SK-N-DZ (cell line): Measurements from ENCODE around the gene RIMS4.

Experiments
- DNase-seq: peaks from one replicate; pipeline ENCODE4 v3.0.0-alpha.2; 2015; ENCODE audit warnings: low spot score

RIMS4 gene

DNA sequence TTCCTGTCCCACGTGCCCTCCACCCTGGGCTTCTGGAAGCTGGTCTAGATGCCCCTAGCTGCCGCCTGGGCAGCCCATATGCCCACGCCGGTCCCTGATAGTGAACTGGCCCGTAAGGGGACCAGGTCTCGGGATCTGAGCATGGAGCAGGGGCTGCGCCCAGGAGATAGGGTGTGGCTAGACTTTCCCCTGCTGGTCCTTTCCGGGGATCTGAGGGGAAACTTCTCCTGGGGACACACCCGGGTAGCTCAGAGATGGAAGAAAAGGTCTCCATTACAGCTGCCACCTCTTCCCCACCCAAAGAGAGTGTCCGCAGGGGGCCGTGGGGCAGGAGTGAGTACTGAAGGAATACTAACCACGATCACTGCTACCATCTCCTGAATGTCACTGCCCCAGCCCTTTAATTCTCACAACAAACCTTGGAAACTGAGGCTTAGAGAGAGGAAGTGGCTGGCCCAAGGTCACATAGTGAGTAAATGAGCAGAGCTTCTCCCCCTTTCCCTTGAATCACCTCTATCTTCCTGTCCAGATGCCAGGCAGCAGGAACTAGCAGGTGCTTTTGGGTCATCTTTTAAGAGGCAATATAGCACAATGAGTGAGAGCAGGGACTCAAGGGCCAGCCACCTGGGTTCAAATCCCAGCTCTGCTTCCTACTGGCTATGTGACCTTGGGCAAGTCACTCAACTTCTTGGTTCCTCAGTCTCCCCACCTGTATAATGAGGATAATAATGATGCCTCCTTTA, 107.0 kb downstream of the RIMS4 start:
- no peak for DNase-seq

DNA sequence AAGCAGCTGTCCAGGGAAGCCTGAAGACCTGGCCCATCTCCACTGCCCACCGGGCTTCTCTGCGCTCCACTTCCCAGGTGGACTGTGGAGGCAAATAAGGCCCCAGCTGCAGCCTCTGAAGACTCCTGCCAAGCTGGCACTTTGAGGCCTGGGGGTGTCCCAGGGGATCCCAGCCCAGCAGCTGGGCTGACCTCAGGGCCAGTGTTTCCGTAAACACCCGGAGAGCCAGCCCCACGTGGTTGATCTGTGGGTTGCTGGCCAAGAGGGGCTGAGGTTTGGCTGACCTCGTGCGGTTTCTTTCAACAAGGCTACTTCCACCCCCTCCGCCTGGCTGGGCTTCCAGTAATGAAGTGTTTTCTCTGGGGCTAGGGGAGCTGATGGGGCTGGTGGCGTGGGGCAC, 107.6 kb downstream of the RIMS4 start:
- no peak for DNase-seq

DNA sequence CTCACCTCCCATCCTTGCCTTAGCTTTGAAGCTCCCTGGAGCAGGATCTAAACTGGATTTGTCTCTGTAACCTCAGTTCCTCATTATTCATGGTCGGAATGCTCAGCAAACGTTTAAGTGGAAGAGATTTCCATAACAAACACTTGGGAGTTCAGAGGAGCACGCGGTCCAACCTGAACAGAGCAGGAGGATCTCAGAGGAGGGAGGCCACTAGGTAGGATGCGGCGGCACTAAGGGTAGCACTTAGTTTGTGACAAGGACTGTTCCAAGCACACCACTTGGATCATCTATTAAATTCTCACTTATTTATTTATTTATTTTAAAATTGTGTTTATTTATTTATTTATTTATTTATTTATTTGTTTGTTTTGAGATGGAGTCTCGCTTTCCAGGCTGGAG, 108.5 kb downstream of the RIMS4 start:
- DNase-seq = no peak
